Panc1 (cell line): ENCODE results near the gene RASA3. TPM values are rescaled to one million over a fixed set of nuclear protein-coding genes. Genes with fewer than 3 reads are reported as not detected.

ENCODE experiments used
- ATAC-seq: fragments of 200-7000 bp; cut with Tn5 transposase; 2 replicates; pipeline ENCODE4 v1.9.1; 2020; ENCODE audit warnings: mild to moderate bottlenecking, moderate library complexity
- BruUV-seq: library from RNA; stranded (reverse); fragments of 400-500 nt; replicated peaks from 2 replicates; lab custom pipeline; 2021; lab: Mats Ljungman, UMichigan
- CTCF ChIA-PET: fragments of 300-600 bp; sonication (Branson Sonifier 250); formaldehyde crosslinking; loops from one replicate; lab custom pipeline; 2022; ENCODE audit warnings: antibody characterized with exemption; lab: Charles Lee
- POLR2A ChIA-PET: fragments of 300-600 bp; sonication (Branson Sonifier 250); formaldehyde crosslinking; loops from one replicate; lab custom pipeline; 2022; ENCODE audit warnings: antibody characterized with exemption; lab: Charles Lee
- DNase-seq: peaks from one replicate; pipeline ENCODE4 v3.0.0-alpha.2; 2010; ENCODE audit warnings: low read depth, low spot score
- H3K27ac ChIP-seq: 2 replicates; pipeline ENCODE4 v1.5.1; 2011; ENCODE audit warnings: mild to moderate bottlenecking, low read length, inconsistent platforms
- H3K27me3 ChIP-seq: fragments of 200-500 bp; sonication (Bioruptor generic); 2 replicates; pipeline ENCODE4 v1.6.0; 2014; ENCODE audit warnings: low read length, inconsistent platforms; ENCODE audit not compliant: control insufficient read depth, insufficient read depth
- H3K36me3 ChIP-seq: fragments of 200-500 bp; sonication (Bioruptor generic); 2 replicates; pipeline ENCODE4 v1.5.1; 2014; ENCODE audit warnings: inconsistent platforms, mild to moderate bottlenecking, low read length, moderate library complexity; ENCODE audit not compliant: control insufficient read depth, insufficient read depth
- H3K4me1 ChIP-seq: 2 replicates; pipeline ENCODE4 v1.5.1; 2011; ENCODE audit warnings: inconsistent platforms, mild to moderate bottlenecking, low read length, moderate library complexity; ENCODE audit not compliant: control insufficient read depth, insufficient read depth
- H3K4me3 ChIP-seq, 2 experiments: 2 replicates each; pipeline ENCODE4 v1.5.1; 2011 to 2012; ENCODE audit warnings: low read depth in 2 of 2, low read length in 2 of 2, mild to moderate bottlenecking in 2 of 2, inconsistent platforms in 1 of 2, moderate library complexity in 1 of 2
- H3K9me3 ChIP-seq: fragments of 200-500 bp; sonication (Bioruptor generic); 2 replicates; pipeline ENCODE4 v1.5.1; 2014; ENCODE audit warnings: low read depth, mild to moderate bottlenecking, inconsistent platforms, low read length, moderate library complexity; ENCODE audit not compliant: control insufficient read depth, insufficient read depth
- POLR2AphosphoS5 ChIP-seq: IDR thresholded peaks from 2 replicates; pipeline ENCODE4 v1.6.1; 2012; ENCODE audit warnings: mild to moderate bottlenecking, low read depth, low read length, moderate library complexity
- SIN3A ChIP-seq: IDR thresholded peaks from 2 replicates; pipeline ENCODE4 v1.6.1; 2012; ENCODE audit warnings: low read depth, mild to moderate bottlenecking, low read length, moderate library complexity, borderline replicate concordance; ENCODE audit not compliant: insufficient read depth
- TCF7L2 ChIP-seq: IDR thresholded peaks from 2 replicates; pipeline ENCODE4 v1.6.1; 2011; ENCODE audit warnings: mild to moderate bottlenecking, low read depth, low read length, inconsistent platforms
- in situ Hi-C: cut with HindIII; loops from 2 replicates; pipeline ENCODE4 v1.10.0; 2016; ENCODE audit warnings: low sequenced_read_pairs, low pct_unique_long_range_greater_than_20kb
- intact Hi-C: fragments of 100-400 bp; cut with micrococcal nuclease; formaldehyde crosslinking; loops from one replicate; pipeline ENCODE4 v1.10.0; 2022; ENCODE audit not compliant: unreplicated experiment
- total RNA-seq: library from RNA; stranded (reverse); gene quantifications from one replicate; pipeline ENCODE4 v1.2.1, GENCODE V29; 2021; ENCODE audit not compliant: unreplicated experiment
- TF ChIP-seq, protein P1 (sequence below): fragments of 450-650 bp; IDR thresholded peaks from 2 replicates; pipeline ENCODE4 v1.5.1; 2017; ENCODE audit warnings: mild to moderate bottlenecking
- TF ChIP-seq, protein P2 (sequence below), 2 experiments: IDR thresholded peaks; 2 replicates each; pipeline ENCODE4 v1.6.1; 2011 to 2012; ENCODE audit warnings: low read depth in 2 of 2, control low read depth in 1 of 2, low read length in 1 of 2, mild to moderate bottlenecking in 1 of 2, moderate library complexity in 1 of 2; ENCODE audit not compliant: insufficient read depth in 1 of 2

Gene RASA3
- total RNA-seq, 1 experiment from 2014 or later: 33.7 TPM

DNA sequence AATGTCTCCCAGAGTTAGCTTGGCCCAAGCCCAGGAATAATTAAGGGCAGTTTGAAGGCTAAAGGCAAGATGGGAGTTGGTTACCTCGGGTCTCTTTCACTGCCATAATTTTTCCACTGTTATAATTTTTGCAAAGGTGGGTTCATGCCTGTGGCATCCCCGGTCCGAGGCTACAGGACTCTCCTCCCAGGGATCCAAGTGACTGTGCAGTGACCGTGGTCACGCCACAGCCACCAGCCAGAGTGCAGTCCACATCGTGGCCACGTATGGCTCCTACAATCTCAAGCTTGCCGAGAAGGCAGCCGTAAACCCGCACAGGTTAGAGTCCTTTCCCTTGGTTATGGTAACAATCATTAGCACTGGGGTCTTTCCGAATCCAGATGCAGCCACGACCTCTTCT, 195.3 kb downstream of the RASA3 start:
- CTCF ChIA-PET: interaction anchor here (0.7 kb wide), 1 partner anchor 131 kb away, joined by 14 read pairs; no protein-coding TSS in a partner anchor

DNA sequence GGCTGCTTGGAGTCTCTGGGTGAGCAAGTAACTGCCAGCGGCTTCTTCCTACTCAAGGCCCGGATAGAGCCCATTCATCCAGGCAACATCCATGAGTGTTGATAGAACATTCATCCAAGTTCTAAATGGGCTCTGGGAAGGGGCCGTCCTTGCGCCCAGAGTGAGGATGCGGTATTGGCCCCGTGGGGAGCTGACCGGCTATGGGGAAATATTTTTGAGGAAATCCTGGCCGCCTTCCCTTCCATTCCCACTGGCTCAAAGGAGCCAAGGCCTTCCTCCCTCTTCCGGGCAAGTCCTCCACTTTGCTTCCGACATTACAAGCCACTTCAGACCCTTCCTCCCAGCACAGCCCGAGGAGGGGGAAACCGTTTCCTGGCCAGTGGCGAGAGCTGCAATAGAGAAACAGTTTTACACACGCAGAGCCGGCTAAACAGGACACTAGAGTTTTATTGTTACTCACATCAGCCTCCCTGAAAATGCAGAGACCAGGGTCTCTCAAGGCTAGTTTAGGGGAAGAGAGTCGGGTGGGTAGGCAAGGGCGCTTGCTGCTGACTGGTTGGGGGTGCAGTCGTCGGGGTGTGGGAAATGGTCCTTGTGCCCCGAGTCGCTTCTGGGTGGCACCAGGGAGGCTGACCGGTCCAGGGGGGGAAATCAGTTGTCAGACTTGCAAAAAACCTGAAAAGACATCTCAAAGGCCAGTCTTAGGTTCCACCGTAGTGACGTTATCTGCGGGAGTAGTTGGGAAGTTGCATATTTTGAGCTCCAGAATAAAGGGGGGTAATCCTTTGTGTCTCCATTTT, 196.1 kb downstream of the RASA3 start:
- no peaks in the 10 kb centered on the region for H3K9me3 ChIP-seq
- intact Hi-C loops (no loop called here), in situ Hi-C loops (no loop called here)
- no peaks in the 10 kb centered on the region for H3K4me1 ChIP-seq
- H3K27me3 ChIP-seq: no peaks in the 10 kb centered on the region
- H3K36me3 ChIP-seq: no peaks in the 10 kb centered on the region
- ChIA-PET CTCF (interaction anchor here (0.7 kb wide), 1 partner anchor 130 kb away, joined by 14 read pairs; no protein-coding TSS in a partner anchor), POLR2A (no interaction called here)
- no peak overlapping the region for H3K27ac ChIP-seq
- H3K4me3 ChIP-seq: no peak overlapping the region
- DNase-seq: no peak
- TF ChIP-seq SIN3A (no peak), TCF7L2 (no peak), POLR2AphosphoS5 (no peak)
- TF ChIP-seq, protein P1, sequence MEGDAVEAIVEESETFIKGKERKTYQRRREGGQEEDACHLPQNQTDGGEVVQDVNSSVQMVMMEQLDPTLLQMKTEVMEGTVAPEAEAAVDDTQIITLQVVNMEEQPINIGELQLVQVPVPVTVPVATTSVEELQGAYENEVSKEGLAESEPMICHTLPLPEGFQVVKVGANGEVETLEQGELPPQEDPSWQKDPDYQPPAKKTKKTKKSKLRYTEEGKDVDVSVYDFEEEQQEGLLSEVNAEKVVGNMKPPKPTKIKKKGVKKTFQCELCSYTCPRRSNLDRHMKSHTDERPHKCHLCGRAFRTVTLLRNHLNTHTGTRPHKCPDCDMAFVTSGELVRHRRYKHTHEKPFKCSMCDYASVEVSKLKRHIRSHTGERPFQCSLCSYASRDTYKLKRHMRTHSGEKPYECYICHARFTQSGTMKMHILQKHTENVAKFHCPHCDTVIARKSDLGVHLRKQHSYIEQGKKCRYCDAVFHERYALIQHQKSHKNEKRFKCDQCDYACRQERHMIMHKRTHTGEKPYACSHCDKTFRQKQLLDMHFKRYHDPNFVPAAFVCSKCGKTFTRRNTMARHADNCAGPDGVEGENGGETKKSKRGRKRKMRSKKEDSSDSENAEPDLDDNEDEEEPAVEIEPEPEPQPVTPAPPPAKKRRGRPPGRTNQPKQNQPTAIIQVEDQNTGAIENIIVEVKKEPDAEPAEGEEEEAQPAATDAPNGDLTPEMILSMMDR: no peak
- TF ChIP-seq, protein P2, sequence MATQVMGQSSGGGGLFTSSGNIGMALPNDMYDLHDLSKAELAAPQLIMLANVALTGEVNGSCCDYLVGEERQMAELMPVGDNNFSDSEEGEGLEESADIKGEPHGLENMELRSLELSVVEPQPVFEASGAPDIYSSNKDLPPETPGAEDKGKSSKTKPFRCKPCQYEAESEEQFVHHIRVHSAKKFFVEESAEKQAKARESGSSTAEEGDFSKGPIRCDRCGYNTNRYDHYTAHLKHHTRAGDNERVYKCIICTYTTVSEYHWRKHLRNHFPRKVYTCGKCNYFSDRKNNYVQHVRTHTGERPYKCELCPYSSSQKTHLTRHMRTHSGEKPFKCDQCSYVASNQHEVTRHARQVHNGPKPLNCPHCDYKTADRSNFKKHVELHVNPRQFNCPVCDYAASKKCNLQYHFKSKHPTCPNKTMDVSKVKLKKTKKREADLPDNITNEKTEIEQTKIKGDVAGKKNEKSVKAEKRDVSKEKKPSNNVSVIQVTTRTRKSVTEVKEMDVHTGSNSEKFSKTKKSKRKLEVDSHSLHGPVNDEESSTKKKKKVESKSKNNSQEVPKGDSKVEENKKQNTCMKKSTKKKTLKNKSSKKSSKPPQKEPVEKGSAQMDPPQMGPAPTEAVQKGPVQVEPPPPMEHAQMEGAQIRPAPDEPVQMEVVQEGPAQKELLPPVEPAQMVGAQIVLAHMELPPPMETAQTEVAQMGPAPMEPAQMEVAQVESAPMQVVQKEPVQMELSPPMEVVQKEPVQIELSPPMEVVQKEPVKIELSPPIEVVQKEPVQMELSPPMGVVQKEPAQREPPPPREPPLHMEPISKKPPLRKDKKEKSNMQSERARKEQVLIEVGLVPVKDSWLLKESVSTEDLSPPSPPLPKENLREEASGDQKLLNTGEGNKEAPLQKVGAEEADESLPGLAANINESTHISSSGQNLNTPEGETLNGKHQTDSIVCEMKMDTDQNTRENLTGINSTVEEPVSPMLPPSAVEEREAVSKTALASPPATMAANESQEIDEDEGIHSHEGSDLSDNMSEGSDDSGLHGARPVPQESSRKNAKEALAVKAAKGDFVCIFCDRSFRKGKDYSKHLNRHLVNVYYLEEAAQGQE (IDR thresholded peaks at IDR 0.05; ENCODE audit: insufficient read depth in 1 of 2, low read depth in 2 of 2, low read length in 1 of 2): no peak
- no TSS peak for BruUV-seq
- ATAC-seq: no peak

More for the DNA sequence above, 195.3 kb downstream of the RASA3 start:
- no TSS peak for BruUV-seq
- Histone ChIP-seq H3K9me3 (no peaks in the 10 kb centered on the region), H3K27ac (no peak overlapping the region), H3K4me1 (no peaks in the 10 kb centered on the region), H3K4me3 (no peak overlapping the region), H3K27me3 (no peaks in the 10 kb centered on the region), H3K36me3 (no peaks in the 10 kb centered on the region)
- TF ChIP-seq POLR2AphosphoS5 (no peak), TCF7L2 (no peak), SIN3A (no peak)
- TF ChIP-seq, protein P2 (IDR thresholded peaks at IDR 0.05; ENCODE audit: insufficient read depth in 1 of 2, low read depth in 2 of 2, low read length in 1 of 2): no peak
- intact Hi-C loops: no loop called here
- in situ Hi-C loops: no loop called here
- no peak for DNase-seq
- POLR2A ChIA-PET: no interaction called here
- ATAC-seq: no peak
